HEK293T (cell line): ENCODE results near the gene FAM78A.

Experiments
- CTCF ChIA-PET: fragments of 350-600 bp; formaldehyde crosslinking; extraction: SDS; loops from one replicate; lab custom pipeline; 2021; ENCODE audit warnings: antibody characterized with exemption, inconsistent platforms; lab: Yijun Ruan, JAX
- POLR2A ChIA-PET: fragments of 350-600 bp; formaldehyde crosslinking; extraction: SDS; loops from one replicate; lab custom pipeline; 2020; ENCODE audit warnings: antibody characterized with exemption, inconsistent platforms; lab: Yijun Ruan, JAX
- DNase-seq: peaks from one replicate; pipeline ENCODE4 v3.0.0; 2012; ENCODE audit warnings: mixed read lengths; ENCODE audit errors: extremely low spot score
- ARNT ChIP-seq: fragments of 450-650 bp; IDR thresholded peaks from 2 replicates; pipeline ENCODE4 v1.6.1; 2017; ENCODE audit warnings: mild to moderate bottlenecking
- BHLHE40 ChIP-seq: fragments of 450-650 bp; IDR thresholded peaks from 2 replicates; pipeline ENCODE4 v1.6.1; 2016; ENCODE audit warnings: mild to moderate bottlenecking, moderate library complexity, borderline replicate concordance
- CTBP1 ChIP-seq: fragments of 450-650 bp; IDR thresholded peaks from 2 replicates; pipeline ENCODE4 v1.6.1; 2016; ENCODE audit warnings: borderline replicate concordance
- ELF4 ChIP-seq: fragments of 450-650 bp; IDR thresholded peaks from 2 replicates; pipeline ENCODE4 v1.6.1; 2017; ENCODE audit warnings: antibody characterized with exemption
- FOXA1 ChIP-seq: fragments of 450-650 bp; IDR thresholded peaks from 2 replicates; pipeline ENCODE4 v1.6.1; 2016; ENCODE audit warnings: mild to moderate bottlenecking
- FOXK2 ChIP-seq: fragments of 450-650 bp; IDR thresholded peaks from 2 replicates; pipeline ENCODE4 v1.6.1; 2016; ENCODE audit warnings: mild to moderate bottlenecking
- FOXM1 ChIP-seq: fragments of 450-650 bp; IDR thresholded peaks from 2 replicates; pipeline ENCODE4 v1.6.1; 2017; ENCODE audit warnings: mild to moderate bottlenecking, borderline replicate concordance
- HDGF ChIP-seq: fragments of 450-650 bp; IDR thresholded peaks from 2 replicates; pipeline ENCODE4 v1.6.1; 2017; ENCODE audit warnings: antibody characterized with exemption, borderline replicate concordance
- L3MBTL2 ChIP-seq: fragments of 450-650 bp; conservative IDR thresholded peaks from 2 replicates; pipeline ENCODE4 v1.6.1; 2016; ENCODE audit warnings: mild to moderate bottlenecking
- LEF1 ChIP-seq: fragments of 450-650 bp; IDR thresholded peaks from 2 replicates; pipeline ENCODE4 v1.6.1; 2017; ENCODE audit warnings: mild to moderate bottlenecking, borderline replicate concordance
- NFRKB ChIP-seq: fragments of 450-650 bp; IDR thresholded peaks from 2 replicates; pipeline ENCODE4 v1.6.1; 2016; ENCODE audit warnings: mild to moderate bottlenecking, moderate library complexity
- PKNOX1 ChIP-seq: fragments of 450-650 bp; IDR thresholded peaks from 2 replicates; pipeline ENCODE4 v1.6.1; 2016
- SP1 ChIP-seq: fragments of 450-650 bp; IDR thresholded peaks from 2 replicates; pipeline ENCODE4 v1.6.1; 2017
- SUZ12 ChIP-seq: fragments of 450-650 bp; IDR thresholded peaks from 2 replicates; pipeline ENCODE4 v1.6.1; 2016; ENCODE audit warnings: mild to moderate bottlenecking
- TARDBP ChIP-seq: fragments of 450-650 bp; IDR thresholded peaks from 2 replicates; pipeline ENCODE4 v1.6.1; 2016
- ZNF384 ChIP-seq: fragments of 450-650 bp; IDR thresholded peaks from 2 replicates; pipeline ENCODE4 v1.6.1; 2016

Gene FAM78A

DNA sequence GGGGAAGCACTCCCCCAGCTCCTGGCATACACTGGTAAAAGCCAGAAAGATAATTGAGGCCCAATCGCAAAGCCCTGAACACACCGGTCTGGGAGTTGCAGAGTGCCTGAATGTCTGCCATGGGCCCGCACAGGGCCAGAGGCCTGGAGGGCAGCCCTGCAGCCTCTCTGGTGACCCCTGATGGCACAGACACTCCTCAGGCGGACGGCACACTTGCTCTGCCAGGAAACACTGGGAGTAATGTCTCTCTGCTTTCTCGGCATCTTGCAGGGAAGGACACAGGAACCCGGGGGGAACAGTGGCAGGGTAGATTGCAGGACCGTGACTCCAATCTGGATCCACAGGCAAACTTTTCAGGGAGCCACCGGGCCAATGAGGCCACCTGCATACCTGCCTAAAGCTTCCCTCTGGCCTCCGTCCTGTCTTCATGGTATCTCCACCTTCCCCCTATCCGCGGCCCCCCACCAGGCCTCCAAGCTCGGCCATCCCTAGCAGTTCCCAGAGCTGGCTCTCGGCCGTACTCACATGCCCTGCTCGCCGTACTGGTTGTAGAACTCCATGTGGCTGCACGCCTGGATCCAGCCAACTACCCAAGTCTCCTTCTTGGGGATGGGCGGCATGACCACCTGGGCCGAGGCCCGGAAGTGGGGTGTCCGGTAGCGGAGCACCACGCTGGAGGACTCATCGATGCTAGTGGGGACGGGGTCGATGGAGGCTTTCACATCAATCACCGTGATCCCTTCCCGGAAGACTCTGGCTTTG, 797 bp downstream of the FAM78A start:
- POLR2A ChIA-PET, result no interaction called here
- DNase-seq, result no peak

GRCh38 chr9:131274674-131275331, 1.5 kb downstream of the FAM78A start:
- POLR2A ChIA-PET, result no interaction called here
- TF ChIP-seq FOXM1, result no peak
- TF ChIP-seq L3MBTL2, result no peak
- TF ChIP-seq CTBP1, result no peak
- no peak for TF ChIP-seq TARDBP
- no peak for TF ChIP-seq NFRKB
- CTCF ChIA-PET, result no interaction called here
- no peak for DNase-seq

More for the DNA sequence above, 797 bp downstream of the FAM78A start:
- CTCF ChIA-PET, result no interaction called here
- TF ChIP-seq HDGF (no peak), CTBP1 (no peak), SP1 (no peak), FOXA1 (no peak), L3MBTL2 (no peak), FOXK2 (no peak), BHLHE40 (no peak), ZNF384 (no peak), PKNOX1 (no peak), SUZ12 (no peak), LEF1 (no peak), ELF4 (no peak), FOXM1 (no peak), NFRKB (no peak), TARDBP (no peak), ARNT (no peak)

- CTCF ChIA-PET, result no interaction called here
- TF ChIP-seq FOXA1 (no peak), PKNOX1 (no peak), ZNF384 (no peak), FOXK2 (no peak), ELF4 (no peak), LEF1 (no peak), SUZ12 (no peak), HDGF (no peak)
Observed at GRCh38 chr9:131273856-131274673, 2.2 kb downstream of the FAM78A start.

GRCh38 chr9:131273146-131273855, 3.0 kb downstream of the FAM78A start:
- TF ChIP-seq FOXA1, result no peak
- TF ChIP-seq PKNOX1, result no peak
- TF ChIP-seq ELF4, result no peak
- no peak for TF ChIP-seq NFRKB
- no peak for TF ChIP-seq SP1
- no peak for TF ChIP-seq ARNT
- TF ChIP-seq TARDBP, result no peak
- no peak for TF ChIP-seq FOXM1
- TF ChIP-seq BHLHE40, result no peak
- TF ChIP-seq FOXK2, result no peak
- TF ChIP-seq SUZ12, result no peak
- no peak for TF ChIP-seq LEF1
- no peak for TF ChIP-seq CTBP1
- TF ChIP-seq L3MBTL2, result no peak
- ChIA-PET CTCF (no interaction called here), POLR2A (no interaction called here)
- no peak for DNase-seq

More at GRCh38 chr9:131273856-131274673, 2.2 kb downstream of the FAM78A start:
- POLR2A ChIA-PET, result no interaction called here
- DNase-seq, result no peak

DNA sequence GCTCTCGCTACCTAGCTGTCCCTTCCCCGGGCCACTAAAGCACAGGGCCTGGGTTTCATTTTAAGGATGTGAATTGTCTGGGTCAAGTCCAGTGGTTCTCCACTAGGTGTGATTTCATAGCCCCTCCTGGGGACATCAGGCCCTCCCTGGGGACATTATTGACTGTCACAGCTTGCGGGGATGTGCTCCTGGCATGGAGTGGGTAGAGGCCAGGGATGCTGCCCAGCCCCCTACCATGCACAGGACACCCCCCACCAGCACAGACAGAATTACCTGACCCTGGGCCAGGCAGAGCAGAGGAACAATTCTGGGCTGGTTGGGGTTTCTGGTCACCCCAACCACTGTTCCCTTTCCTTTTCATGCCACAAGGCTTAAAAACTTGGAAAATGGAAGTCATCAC, 4.1 kb downstream of the FAM78A start:
- ChIA-PET CTCF (no interaction called here), POLR2A (no interaction called here)
- no peak for DNase-seq
- TF ChIP-seq SUZ12 (no peak), FOXA1 (no peak), TARDBP (no peak), PKNOX1 (no peak), BHLHE40 (no peak), ELF4 (no peak), HDGF (no peak), L3MBTL2 (no peak), FOXK2 (no peak), FOXM1 (no peak)
